GM19193 (cell line): ENCODE measurements around the gene ASNSD1.

Experiments
- POLR2A ChIP-seq: IDR thresholded peaks from 4 replicates; pipeline ENCODE4 v1.6.1; 2011; ENCODE audit not compliant: insufficient read depth, insufficient read length; ENCODE audit errors: extremely low read depth

Gene ASNSD1

DNA sequence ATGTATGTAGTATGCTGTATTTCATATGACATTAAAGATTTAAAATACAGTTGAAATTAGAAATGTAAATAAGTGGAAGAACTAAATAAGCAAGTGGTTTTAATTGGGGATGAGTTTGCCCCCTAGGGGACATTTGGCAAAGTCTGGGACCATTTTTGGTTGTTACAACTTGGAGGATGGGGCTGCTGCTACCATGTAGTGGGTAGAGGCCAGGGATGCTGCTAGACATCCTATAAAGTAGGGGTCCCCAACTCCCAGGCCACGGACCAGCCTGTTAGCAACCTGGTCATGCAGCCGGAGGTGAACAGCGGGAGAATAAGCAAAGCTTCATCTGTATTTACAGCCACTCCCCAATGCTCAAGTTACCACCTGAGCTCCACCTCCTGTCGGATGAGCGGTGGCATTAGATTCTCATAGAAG, 27.9 kb upstream of the ASNSD1 start:
- TF ChIP-seq POLR2A: no peak

DNA sequence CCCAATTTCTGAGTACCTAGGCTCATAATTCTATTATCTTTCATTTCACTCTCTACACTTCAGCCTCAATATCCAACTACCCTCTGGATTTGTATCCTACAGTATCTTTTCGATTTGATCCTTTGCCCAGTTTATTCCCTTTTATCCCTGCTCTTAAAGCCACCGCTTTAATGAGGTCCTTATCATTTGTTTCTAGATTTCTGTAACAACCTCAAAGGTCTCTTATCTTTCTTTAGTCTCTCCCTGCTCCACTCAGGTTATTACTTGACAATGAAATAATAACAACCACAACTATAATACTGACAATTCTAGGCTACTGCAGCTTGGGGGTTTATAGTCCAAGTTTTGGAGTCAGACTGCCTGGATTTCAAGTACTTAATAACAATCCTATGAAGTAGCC, 25.9 kb upstream of the ASNSD1 start:
- no peak for TF ChIP-seq POLR2A

DNA sequence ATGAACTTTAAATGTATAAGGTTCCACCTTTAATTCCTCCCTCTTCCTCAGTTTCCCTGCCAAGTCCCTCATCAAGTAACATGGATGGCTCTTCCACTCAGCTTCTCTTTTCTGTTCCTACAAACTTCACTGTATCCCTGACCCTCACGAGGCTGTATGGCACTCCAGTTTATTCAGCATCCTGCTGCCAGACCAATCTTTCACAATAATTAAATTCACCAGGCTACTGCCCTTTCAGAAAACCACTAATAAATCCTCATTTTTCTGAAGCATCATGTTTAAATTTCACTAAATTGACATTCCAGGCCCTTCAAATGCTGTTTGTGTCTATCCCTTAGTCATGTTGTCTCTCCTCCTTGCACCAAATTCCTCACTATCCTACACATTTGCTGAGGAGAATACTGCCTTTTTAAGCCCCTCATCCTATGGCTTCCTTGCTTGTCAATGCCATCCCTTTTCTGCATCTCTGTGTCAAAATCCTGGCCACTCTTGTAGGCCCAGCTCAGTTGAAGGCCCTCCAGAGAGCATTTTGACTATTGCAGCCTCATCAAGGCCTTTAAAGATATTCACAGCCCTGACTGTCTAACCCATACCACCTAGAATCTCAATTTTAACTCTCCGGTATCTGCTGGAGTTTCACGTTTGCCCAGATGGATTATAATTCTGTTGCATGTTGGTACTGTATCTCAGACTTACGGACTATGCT, 22.8 kb upstream of the ASNSD1 start:
- TF ChIP-seq POLR2A: no peak

DNA sequence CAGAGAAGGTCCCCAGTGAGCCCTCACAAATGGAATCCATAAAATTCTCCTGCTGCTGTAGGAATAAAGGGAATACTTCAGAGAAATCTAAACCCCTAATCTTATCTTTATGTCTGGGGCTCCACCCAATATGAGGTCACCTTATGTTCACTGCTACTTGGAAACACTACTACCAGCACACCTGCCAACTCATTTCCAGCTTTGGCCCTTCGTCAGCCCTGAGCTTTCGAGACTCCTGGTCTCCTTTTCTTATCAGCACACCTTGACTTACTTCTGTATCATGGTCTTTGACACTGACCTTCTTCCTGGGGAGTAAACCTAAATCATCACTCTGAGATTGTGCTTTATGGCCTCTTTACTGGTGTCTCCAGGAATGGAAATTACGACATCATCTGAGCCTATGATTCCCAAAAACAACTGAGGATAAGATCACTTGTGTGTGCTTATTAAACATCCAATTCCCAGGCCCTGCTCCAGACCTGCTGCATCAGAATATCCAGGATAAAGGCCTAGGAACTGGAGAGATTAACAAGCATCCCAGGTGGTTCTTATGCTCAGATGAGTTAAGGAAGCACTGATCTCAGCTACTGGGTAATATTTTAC, 22.2 kb upstream of the ASNSD1 start:
- TF ChIP-seq POLR2A: no peak

DNA sequence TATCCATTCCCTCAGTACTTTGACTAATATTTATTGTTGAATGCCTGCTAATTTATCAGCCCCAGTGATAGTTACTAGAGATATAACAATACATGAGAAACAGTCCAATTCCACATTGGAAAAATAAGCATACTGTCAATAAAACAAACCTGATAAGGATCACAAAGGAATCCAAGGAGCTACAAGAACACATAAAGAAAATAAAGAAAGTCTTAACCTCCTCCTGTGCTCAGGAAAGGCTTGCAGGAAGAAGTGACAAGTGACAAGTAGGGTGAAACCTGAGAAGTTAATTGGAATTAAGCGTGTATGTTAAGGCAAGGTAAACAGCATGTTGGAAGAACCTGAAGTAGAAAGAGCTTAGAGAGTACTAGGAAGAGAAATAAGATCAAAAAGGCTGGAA, 20.3 kb upstream of the ASNSD1 start:
- no peak for TF ChIP-seq POLR2A

DNA sequence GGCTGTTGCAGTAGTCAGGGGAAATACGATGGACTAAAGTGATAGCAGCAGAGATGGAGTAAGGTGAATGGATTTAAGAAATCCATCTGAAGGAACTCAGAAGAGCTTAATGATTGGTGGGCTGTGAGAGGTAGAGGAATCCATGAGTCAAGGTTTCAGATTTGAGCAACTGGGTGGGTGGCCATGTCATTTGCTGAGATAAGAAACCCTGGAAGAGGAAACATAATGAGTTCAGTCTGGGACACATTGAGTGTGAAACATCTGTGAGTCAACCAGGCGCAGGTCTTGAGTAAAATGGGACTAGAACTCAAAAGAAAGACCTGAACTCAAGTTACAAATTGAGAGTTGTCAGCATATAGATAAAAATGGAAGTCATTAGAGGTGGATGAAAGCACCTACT, 19.7 kb upstream of the ASNSD1 start:
- no peak for TF ChIP-seq POLR2A

DNA sequence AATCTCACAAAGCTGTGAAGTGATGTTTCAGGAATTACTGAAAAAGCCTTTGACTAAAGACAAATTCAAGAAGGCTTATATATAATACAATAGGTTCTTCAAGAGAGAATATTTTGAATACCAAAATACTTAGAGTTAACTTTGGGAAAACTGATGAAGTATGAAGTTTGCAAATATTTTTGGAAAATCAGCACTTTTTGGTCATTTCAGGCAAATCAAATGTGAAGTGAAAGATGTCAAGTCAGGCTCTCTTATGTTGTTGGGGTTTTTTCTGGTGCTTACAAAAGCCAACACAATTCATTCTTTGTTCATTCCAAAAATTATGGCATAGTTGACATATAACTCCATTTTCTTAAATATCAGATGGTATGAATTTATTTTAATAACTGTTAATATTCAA, 14.7 kb upstream of the ASNSD1 start:
- TF ChIP-seq POLR2A: no peak

DNA sequence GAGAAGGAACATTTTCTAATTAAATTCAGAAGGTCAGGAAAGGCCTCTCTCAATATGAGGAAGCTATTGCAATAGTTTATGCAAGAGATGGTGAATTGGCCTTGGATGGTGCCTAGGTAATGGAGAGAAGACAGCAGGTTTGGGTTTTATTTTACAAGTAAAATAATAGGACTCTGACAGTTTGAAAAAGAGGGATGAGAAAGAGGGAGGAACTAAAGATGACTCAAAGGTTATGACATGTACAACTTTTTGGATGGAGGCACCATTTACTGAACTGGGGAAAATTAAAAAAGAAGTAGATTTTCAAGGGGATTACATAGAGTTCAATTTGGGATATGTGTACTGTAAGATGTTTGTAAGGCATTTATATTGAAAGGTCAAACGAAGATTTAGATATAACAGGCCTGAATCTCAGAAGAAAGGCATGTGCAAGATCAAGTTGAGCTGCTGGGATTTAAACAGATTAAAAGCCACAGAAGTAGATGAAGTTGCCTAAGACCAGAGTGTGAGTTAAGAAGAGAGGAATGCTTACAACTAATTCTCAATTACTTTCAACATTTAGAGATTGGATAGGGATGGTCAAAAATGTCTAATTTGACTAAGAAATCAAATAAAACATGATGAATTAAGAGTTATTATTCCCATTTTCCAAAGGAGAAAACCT, 12.3 kb upstream of the ASNSD1 start:
- no peak for TF ChIP-seq POLR2A

DNA sequence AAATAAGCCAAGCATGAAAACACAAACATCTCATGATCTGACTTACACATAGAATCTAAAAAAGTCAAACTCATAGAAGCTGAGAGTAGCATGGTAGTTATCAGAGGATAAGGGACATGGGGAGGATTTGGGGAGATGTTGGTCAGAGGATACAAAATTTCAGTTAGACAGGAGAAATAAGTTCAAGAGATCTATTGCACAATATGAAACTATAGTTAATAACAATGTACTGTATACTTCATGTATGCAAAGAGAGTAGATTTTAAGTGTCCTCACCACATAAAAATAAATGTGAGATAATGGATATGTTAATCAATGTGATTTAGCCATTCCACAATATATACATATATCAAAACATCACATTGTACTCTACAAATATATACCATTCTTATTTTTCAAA, 10.0 kb upstream of the ASNSD1 start:
- TF ChIP-seq POLR2A: no peak

DNA sequence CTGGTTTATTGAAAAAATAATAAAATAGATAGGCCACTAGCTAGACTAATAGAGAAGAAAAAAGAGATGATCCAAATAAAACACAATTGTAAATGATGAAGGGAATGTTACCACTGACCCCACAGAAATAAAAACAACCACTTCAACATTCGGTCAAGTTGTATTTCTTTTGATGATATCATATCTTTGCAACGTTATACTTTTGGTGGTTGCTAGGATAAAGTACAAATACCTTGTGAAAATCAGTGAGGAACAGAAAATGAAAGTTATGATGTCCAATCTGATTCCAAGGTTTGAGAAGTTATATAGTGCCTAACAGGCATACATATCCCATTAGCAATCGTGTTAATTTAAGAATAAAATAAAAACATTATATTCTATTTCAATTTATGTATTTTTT, 6.6 kb upstream of the ASNSD1 start:
- TF ChIP-seq POLR2A: no peak

DNA sequence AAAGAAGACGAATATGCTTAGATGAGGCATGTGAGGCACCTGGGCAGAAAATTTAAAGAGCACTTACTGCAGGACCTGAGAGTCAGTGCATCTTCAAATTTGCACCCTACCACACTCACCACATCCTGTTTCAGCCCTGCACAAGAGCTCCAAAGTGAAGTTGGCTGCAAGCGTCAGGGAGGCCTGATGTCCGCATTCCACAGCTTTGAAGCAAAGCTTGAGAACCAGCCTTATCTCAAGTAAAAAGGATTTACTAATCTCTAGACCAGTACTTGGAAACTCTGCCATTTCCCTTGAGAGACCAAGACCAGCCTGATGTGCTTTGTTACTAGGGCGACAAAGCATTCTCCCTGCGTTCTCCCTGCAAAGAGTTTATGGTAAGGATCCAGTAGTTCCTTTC, 3.4 kb upstream of the ASNSD1 start:
- TF ChIP-seq POLR2A: no peak

DNA sequence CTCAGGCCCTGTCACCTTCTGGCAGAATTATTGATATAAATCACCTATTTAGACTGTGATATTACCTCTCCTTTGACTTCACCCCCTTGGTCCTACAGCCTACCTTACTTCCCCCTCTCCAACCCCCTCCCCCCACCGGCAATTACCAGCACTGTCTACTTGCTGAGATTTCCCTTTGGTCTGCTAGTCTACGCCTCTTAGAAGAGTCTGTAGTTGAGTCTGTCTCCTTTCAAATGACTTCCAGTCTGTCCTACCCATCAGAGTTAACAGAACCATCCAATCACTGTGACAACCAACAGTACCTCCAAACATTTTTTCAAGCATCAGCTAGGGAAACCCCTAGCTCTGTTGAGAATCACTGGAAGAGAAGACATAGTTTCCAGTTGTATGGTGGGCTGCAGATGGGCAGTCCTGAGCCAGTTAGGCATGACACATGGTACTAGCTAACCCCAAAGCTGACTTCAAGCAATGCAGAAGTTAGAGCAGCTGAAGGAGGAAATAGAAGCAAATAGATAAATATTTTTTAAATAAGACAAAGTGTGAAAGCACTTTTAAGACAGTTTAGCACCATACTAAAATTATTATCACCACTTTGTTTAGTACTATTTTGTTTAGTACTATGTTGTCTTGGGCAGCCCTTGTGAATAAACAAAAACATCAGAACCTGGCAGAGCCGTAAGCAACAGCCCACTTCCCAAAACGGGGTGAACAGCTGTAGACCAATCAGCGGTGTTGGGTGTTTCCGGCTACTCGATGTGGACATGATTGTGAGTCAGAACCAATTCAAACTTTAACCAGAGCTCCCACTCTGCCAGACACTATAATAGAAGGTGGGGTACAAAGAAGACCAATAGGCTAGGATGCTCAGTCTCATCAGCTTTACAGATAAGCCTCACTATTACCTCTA, 2.7 kb upstream of the ASNSD1 start:
- TF ChIP-seq POLR2A: no peak

DNA sequence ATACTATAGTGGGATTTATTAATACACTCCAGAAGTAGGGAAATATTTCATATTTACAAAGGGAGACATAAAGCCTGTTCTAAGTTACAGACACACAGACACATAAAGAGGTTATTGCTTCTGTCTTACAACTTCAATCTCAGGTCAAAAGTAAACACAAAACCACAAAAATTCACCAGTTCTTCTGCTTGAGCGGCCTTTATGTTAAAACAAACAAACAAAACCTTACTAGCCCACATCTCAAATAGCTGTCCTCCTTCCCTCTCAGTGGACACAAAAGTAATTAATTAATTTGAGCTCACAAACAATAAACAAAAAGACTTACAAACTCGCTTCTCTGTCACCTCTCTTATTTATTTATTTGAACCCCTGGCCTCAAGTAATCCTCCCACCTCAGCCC, 1.5 kb upstream of the ASNSD1 start:
- no peak for TF ChIP-seq POLR2A

DNA sequence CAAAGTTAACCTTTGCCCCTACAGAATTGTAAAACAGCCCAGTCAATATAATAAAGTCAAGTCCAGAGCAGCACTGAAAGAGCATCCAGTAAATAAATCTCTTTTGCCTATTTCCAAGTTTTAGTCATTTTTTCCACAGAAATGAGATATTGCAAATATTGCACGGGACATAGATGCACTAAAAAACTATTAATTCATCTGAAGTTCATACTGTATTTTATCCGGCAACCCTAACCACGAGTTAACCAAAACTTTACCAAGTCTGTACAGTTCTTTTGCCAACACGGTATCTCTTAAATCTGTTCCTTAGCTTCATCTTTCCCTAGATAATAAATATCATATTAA, 484 bp upstream of the ASNSD1 start:
- no peak for TF ChIP-seq POLR2A

DNA sequence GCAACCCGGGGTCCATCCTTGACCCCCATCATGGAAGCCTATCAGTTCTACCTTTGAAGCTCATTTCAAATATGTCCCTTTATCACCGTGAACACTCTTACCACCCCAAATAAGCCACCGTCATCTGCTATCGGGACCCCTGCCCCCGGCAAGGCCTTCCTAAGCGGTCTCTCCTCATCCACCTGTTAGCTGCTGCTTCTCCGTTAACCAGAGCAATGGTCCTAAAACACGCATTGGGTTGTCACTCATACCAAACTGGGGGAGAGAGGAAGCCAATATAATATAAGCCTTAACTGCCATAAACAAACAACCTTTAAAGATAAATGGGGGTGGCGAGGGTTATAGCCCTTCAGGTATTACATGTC, 680 bp downstream of the ASNSD1 start:
- no peak for TF ChIP-seq POLR2A
